Heart right ventricle (tissue), 16 donors: ENCODE measurements around the gene SARM1. TPM values are rescaled to one million over a fixed set of nuclear protein-coding genes. Genes with fewer than 3 reads are reported as not detected.
"Not testable (repeated sequence)": the region's sequence is repeated elsewhere in the genome, so short reads cannot be mapped to it uniquely, and the experiment has no call there.

Experiments
- ATAC-seq, 8 donors: fragments of 200-7000 bp; cut with Tn5 transposase; one replicate each; pipeline ENCODE4 v1.9.1; 2020; ENCODE audit warnings: mild to moderate bottlenecking in 8 of 8, moderate library complexity in 8 of 8, moderate number of reproducible peaks in 1 of 8
- DNase-seq, 2 donors: peaks; one replicate each; pipeline ENCODE4 v3.0.0-alpha.2; 2020
- H3K27ac ChIP-seq, 10 donors: fragments of 200-600 bp; sonication (generic) in 2 of 10; one replicate each; pipeline versions ENCODE4 v1.5.0 to v1.8.0; 2020 to 2022; ENCODE audit warnings: mild to moderate bottlenecking in 3 of 10
- H3K27me3 ChIP-seq, 7 donors: fragments of 200-600 bp; one replicate each; pipeline ENCODE4 v1.8.0; 2021 to 2022; ENCODE audit warnings: mild to moderate bottlenecking in 2 of 7
- H3K36me3 ChIP-seq, 9 donors: fragments of 200-600 bp; sonication (generic) in 1 of 9; one replicate each; pipeline versions ENCODE4 v1.5.0 to v1.8.0; 2020 to 2022; ENCODE audit warnings: mild to moderate bottlenecking in 2 of 9
- H3K4me1 ChIP-seq, 9 donors: fragments of 200-600 bp; sonication (generic) in 1 of 9; one replicate each; pipeline versions ENCODE4 v1.5.0 to v1.8.0; 2020 to 2022; ENCODE audit warnings: mild to moderate bottlenecking in 4 of 9
- H3K4me3 ChIP-seq, 10 donors: fragments of 200-600 bp; sonication (generic) in 2 of 10; one replicate each; pipeline versions ENCODE4 v1.5.0 to v1.8.0; 2020 to 2022; ENCODE audit warnings: mild to moderate bottlenecking in 7 of 10, moderate library complexity in 2 of 10
- H3K9me3 ChIP-seq, 11 donors: fragments of 200-600 bp in 10 of 11; sonication (generic) in 2 of 11; one replicate each; pipeline versions ENCODE4 v1.5.0 to v1.8.0; 2013 to 2022; ENCODE audit warnings: mild to moderate bottlenecking in 2 of 11, control low read depth in 1 of 11, moderate library complexity in 1 of 11
- CTCF ChIP-seq, 9 donors: fragments of 200-600 bp; sonication (generic) in 2 of 9; IDR thresholded peaks; one replicate each; pipeline versions ENCODE4 v1.5.0 to v1.8.0; 2021 to 2022; ENCODE audit warnings: antibody characterized with exemption in 9 of 9, mild to moderate bottlenecking in 5 of 9, moderate library complexity in 1 of 9
- WGBS, 2 donors: extraction: QIAGEN DNeasy Blood & Tissue Kit; methylation state at CpG; one replicate each; pipeline ENCODE4 v1.1.7; 2013; ENCODE audit warnings: inconsistent platforms in 1 of 2; 5-methylcytosine and 5-hydroxymethylcytosine counted together
- intact Hi-C, 10 donors: fragments of 100-400 bp; cut with DNase I; formaldehyde crosslinking; loops; one replicate each; pipeline versions ENCODE4 v1.11.1 to v1.14.2; 2022
- polyA plus RNA-seq, 2 donors: library from polyadenylated mRNA; stranded (reverse); fragments of 200-250 nt; gene quantifications; one replicate each; pipeline ENCODE4 v1.2.3, GENCODE V29; 2013
- total RNA-seq, 10 donors: library from RNA; stranded (reverse); fragmentation: NEBNext Ultra II Directional in 3 of 10; extraction: Animal tissue kit (Norgen Biotek cat#: 25700) in 3 of 10; gene quantifications; one replicate each; pipeline versions ENCODE4 v1.2.1 to v1.2.4, GENCODE V29; 2021 to 2023
- donor health status: Arrhythmogenic right ventricular cardiomyopathy.
- donor health status: ischemic (EF 13 %, LVEDD 7.1; RV severe dilation, severe dysfunction).
- donor health status: healthy with polysubstance abuse.
- donor health status: DM: no; HTN: yes; CAD: no.
- donor health status: DM: no; HTN: no; CAD: no.
- donor health status: ischemic (EF 25% LVEDD 6.9; RV normal size, moderate dysfunction).
- donor health status: ischemic (EF 25% LVEDD 5.7; RV mildly dilated, moderate dysfunction).
- donor health status: healthy.
- donor health status: DM: yes; HTN: yes; CAD: no.
- donor health status: Ischemic cardiomyopathy.
- donor health status: ischemic (EF 35%, LVEDD 5.7; RV mildly dilated, moderate dysfunction).
- donor health status: nonischemic (EF 11% LVEDD 7.7; RV severe dilation, severe dysfunction).
- donor health status: DM: yes; HTN: yes; CAD: no.
- donor health status: PGD.
- donor health status: ischemic (EF 29% LVEDD 5.4; RV normal size, mild dysfunction).
- donor health status: nonischemic (EF 23%, LVEDD 6.1; RV moderate dilation, normal function).

Gene SARM1
- total and polyA plus RNA-seq, 12 donors: 4.4 to 10.5 (median 8.0) TPM

GRCh38 chr17:28338056-28338768 lies 33.3 kb upstream of the SARM1 start:
- H3K27ac ChIP-seq: peak overlapping the region; percentile 37 to 99 (median 98)
- H3K4me1 ChIP-seq: peaks cover 15 to 62% (median 59%) of the 10 kb centered on the region in 9 donors
- 29 to 35% methylated on average over 5 of the region's 5 CpGs for WGBS, 2 donors
- intact Hi-C loops: loop anchor here in 2 of 10 donors (5.0 to 10.0 kb wide), 4 partner anchors 293 to 617 kb away; partner anchors contain the start of genes NLK (in 2 of the 2) and PHF12 (in 2 of the 2)
- peak in 2 of 9 donors; percentile 11 to 19 for TF ChIP-seq CTCF (IDR thresholded peaks at IDR 0.05)
- DNase-seq (peak in 1 of 2 donors; percentile 83), ATAC-seq (peak in 3 of 8 donors; percentile 5 to 17 (median 6))
- peaks cover under 1 to 45% (median 39%) of the 10 kb centered on the region in 9 donors for H3K36me3 ChIP-seq
- no peaks in the 10 kb centered on the region for H3K9me3 ChIP-seq
- no peaks in the 10 kb centered on the region for H3K27me3 ChIP-seq
- H3K4me3 ChIP-seq: peak overlapping the region in 7 of 10 donors; percentile 11 to 94 (median 85)

- H3K9me3 ChIP-seq, ATAC-seq, H3K27me3 ChIP-seq, DNase-seq: not testable (repeated sequence)
- peaks cover 3 to 51% (median 44%) of the 10 kb centered on the region in 9 donors for H3K36me3 ChIP-seq
- intact Hi-C loops: loop anchor here in 3 of 10 donors (1.0 to 10.0 kb wide), 5 partner anchors 19 to 616 kb away; partner anchors contain the start of genes NLK (in 2 of the 3), PHF12 (in 2 of the 3) and POLDIP2 (in 1 of the 3)
- peak overlapping the region; percentile 37 to 99 (median 98) for H3K27ac ChIP-seq
- 67 to 80% methylated on average over 8 of the region's 8 CpGs for WGBS, 2 donors
- peaks cover 15 to 59% (median 53%) of the 10 kb centered on the region in 9 donors for H3K4me1 ChIP-seq
- peak overlapping the region in 5 of 10 donors; percentile 7 to 94 (median 31) for H3K4me3 ChIP-seq
Observed at GRCh38 chr17:28338769-28339212, 32.7 kb upstream of the SARM1 start.

GRCh38 chr17:28339431-28339830 lies 32.1 kb upstream of the SARM1 start:
- WGBS, 2 donors: 93 to 94% methylated on average over 14 to 15 of the region's 15 CpGs
- peaks cover 3 to 57% (median 51%) of the 10 kb centered on the region in 9 donors for H3K36me3 ChIP-seq

DNA sequence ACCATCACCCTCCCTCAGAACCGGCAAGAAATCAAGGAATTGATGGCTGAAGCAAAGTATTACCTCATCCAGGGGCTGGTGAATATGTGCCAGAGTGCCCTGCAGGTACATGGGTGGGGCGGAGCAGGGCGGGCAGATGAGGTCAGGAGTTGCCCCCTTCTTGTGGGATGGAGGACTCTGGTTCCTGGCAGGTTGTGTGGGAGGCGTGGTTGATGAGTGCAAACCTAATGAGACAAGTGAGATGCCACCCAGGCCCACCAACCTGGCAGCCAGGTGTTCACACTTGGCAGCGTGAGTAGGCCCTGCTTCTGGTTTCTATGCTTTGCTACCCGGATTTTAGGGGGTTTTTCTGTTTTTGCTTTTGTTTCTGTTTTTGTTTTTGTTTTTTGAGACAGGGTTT lies 31.1 kb upstream of the SARM1 start:
- TF ChIP-seq CTCF (IDR thresholded peaks at IDR 0.05): no peak
- peaks cover 10 to 62% (median 49%) of the 10 kb centered on the region in 9 donors for H3K4me1 ChIP-seq
- ATAC-seq (no peak), DNase-seq (no peak)
- H3K9me3 ChIP-seq: no peaks in the 10 kb centered on the region
- no peak overlapping the region for H3K4me3 ChIP-seq
- peaks cover 8 to 67% (median 58%) of the 10 kb centered on the region in 9 donors for H3K36me3 ChIP-seq
- WGBS, 2 donors: 89 to 93% methylated on average over 6 of the region's 6 CpGs
- no peaks in the 10 kb centered on the region for H3K27me3 ChIP-seq
- peak overlapping the region in 1 of 10 donors; percentile 99 for H3K27ac ChIP-seq
- intact Hi-C loops: no loop called here

More at GRCh38 chr17:28339431-28339830, 32.1 kb upstream of the SARM1 start:
- DNase-seq (no peak), ATAC-seq (no peak)
- intact Hi-C loops: loop anchor here in 3 of 10 donors (1.0 to 10.0 kb wide), 5 partner anchors 18 to 615 kb away; partner anchors contain the start of genes NLK (in 2 of the 3), PHF12 (in 2 of the 3) and POLDIP2 (in 1 of the 3)
- no peaks in the 10 kb centered on the region for H3K9me3 ChIP-seq
- H3K27ac ChIP-seq: peak overlapping the region in 9 of 10 donors; percentile 38 to 99 (median 98)
- TF ChIP-seq CTCF (IDR thresholded peaks at IDR 0.05): no peak
- H3K4me3 ChIP-seq: no peak overlapping the region
- peaks cover 11 to 58% (median 47%) of the 10 kb centered on the region in 9 donors for H3K4me1 ChIP-seq
- H3K27me3 ChIP-seq: no peaks in the 10 kb centered on the region
